ENCODE measurements around the gene RTP5.
"Not testable (repeated sequence)": the region's sequence is repeated elsewhere in the genome, so short reads cannot be mapped to it uniquely, and the experiment has no call there.

RTP5 gene

DNA sequence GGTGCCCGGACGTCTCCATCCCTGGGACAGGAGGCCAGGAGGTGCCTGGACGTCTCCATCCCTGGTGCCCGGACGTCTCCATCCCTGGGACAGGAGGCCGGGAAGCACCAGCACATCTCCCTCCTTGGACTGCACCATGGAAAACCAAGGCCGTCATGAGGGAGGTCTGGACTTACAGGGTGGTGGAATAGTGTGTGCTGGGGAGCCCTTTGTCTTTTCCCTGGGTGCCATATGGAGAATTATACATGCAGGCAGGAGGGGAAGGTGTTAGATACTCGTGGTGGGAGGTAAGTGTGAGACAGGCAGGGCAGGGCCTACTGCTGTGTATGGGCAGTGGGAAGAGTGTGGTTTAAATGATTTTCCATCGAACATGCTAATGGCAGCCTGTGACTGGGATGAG, 52.9 kb downstream of the RTP5 start:
- DNase-seq: no peak

DNA sequence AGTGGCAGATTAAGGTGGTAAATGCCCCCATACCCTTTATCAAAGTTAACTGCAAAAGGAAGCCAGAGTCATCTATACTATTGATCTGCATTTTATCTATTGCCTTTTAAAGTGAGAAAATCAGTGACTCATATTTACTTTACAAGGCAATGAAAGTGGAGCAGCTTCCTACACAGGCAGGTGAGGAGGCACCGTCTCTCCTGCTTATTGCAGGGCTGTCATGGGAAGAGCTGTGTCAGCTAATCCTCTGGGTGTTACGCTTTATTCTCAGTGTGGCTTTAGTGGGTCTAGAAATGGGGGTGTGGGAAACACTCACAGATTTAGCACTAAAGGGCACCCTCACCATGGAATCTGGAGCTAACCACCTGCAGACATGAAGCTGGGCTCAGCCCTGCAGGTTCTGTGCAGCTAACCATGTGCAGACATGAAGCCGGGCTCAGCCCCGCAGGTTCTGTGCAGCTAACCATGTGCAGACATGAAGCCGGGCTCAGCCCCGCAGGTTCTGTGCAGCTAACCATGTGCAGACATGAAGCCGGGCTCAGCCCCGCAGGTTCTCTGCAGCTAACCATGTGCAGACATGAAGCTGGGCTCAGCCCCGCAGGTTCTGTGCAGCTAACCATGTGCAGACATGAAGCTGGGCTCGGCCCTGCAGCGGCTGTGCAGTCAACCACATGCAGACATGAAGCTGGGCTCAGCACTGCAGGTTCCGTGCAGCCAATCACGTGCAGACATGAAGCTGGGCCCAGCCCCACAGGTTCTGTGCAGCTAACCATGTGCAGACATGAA, 53.5 kb downstream of the RTP5 start:
- DNase-seq: not testable (repeated sequence)

Data from hypothalamus (tissue), 51 donors.